GM18502 (cell line): ENCODE results near the gene RPRML.

Experiments
- ATAC-seq: cut with Tn5 transposase; IDR thresholded peaks from one replicate; pipeline ENCODE4 v1.9.1; 2021; ENCODE audit warnings: mild to moderate bottlenecking; ENCODE audit not compliant: unreplicated experiment, poor library complexity

RPRML gene

GRCh38 chr17:46948544-46948943 lies 30.5 kb downstream of the RPRML start:
- no peak for ATAC-seq

DNA sequence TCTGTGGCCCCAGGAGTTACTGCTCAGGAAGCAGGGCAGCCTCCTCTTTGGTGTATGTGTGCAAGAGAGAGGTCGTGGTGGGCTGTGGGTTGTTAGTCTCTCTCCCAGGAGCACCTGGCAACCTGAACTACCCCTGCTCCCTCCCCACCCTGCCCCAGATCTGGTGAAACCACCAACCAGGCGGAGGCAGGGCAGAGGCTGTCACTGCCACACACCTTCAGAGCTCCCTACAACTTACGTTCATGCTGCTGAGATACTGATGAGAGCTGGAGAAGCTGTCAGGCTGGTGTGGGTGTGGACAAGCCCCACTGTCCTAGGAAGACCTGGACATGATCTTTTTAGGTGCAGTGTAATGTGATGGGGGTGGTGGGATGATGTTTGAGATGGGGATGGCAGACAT lies 31.8 kb downstream of the RPRML start:
- no peak for ATAC-seq

DNA sequence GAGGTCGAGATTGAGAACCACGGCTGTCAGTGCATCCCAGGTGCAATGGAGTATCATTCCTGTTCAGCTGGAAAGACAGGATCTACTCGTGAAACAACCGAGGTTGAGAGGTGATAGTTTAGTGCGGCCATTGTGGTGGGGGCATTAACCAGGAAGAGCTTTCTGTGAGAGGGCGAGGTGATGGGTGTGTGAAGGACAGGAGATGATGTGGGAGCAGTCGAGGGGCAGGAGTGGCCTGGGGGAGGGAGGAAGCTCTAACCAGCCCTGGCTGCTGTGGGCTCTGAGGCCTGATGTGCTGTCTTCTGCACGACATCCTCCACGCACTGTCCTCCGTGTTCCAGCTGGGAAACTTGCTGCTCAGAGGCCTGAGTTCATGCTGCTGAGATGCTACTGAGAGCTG lies 34.1 kb downstream of the RPRML start:
- no peak for ATAC-seq

DNA sequence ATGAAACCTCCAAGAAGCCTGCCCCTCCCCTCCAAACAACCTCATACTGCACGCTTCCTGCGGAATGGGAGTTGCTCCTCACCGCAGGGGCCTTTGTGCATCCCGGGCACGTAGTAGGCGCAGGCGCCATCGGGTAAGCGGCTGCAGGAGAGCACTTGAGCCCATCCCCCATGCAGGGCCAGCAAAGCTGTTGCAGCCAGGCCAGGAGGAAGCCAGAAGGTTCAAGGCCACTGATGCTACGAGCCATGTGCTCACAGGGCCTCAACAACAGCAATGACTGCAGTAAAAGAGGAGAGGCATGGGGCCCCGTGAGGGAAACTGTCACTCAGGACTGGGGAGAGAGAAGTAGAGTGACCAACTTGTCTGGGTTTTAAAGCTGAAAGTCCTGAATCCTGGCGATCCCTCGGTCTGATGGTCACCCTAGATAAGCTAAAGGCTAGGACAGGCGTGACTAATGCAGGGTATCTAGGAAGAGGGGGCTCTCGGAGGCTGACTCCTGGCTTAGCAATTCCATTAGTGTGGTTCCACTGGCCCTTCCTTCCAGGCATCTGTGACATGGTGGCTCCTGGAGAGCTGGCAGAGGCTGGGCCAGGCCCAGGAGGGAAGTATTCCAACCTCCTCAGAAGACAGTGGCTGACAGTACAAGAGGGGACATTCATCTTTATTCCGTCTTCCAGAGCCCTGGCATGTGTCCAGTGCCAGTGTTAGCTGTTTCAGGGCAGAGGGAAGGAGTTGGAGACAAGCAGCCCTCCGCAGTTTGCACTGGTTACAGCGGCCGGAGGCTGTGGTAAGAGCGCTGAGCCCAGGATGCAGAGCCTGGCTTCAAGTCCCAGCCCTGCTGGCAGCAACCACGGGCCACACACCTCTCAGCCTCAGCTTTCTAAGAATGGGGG lies 35.3 kb downstream of the RPRML start:
- no peak for ATAC-seq

DNA sequence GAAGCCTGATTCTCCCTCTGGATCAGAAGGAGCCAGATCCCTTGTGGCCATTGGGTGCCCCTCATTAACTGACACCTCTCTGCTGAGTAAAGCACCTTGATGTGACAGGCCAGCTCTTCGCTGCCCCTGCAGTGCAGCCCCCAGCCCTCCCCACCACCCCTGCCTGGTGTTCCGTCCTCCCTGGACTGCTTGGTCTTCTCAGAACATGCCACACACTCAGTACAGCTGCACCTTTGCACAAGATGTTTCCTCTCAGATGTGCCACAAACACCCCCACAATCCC lies 35.9 kb downstream of the RPRML start:
- ATAC-seq = no peak

GRCh38 chr17:46942441-46943217 lies 36.4 kb downstream of the RPRML start:
- no peak for ATAC-seq

GRCh38 chr17:46940692-46941404 lies 38.2 kb downstream of the RPRML start:
- ATAC-seq = peak; percentile 65

DNA sequence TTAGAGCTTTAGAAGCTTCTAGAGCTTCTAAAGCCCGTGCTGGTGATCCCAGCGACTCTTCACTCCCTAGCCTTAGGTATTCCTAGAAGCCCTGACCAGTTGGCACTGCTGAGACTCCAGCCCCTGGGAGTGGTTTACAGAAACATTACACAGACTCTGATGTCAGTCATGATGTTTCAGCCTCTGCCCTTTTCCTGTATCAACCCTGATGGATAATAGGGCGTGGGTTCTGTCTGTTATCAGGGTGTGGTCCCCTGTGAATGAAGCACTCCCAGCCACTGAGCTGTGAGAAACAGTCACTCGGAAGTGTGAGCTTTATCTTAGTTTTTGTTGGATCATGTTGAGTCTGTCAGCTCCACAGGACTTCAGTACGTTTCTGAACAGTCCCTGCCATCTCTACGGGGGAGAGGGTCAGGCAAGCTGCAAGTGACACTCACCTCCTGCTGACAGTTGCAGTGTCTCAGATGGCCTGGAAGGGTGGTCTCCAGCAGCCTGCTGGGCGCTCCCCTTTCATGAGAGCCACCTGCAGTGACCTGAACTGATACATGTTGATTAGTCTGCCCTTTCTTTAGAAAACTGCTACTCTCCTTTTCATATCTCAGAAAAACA lies 43.3 kb downstream of the RPRML start:
- ATAC-seq = no peak

DNA sequence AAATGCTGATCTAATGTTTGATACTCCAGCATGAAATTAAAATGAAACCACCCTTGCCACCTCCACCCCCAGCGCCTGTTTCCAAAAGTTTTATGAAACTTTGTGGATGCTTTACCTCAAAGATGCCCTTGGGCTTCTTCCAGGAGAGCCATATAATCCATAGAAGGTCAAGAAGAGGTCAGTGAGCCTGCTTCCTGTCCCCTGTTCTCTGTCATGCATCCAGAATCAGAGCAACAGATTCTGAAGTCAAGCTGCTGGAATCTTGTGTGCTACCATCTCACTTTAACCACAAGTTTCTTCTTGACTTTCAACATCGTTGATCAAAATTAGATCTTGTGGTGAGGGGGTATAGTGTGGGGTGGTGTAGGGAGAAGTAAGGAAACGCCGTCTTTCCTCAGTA lies 47.5 kb downstream of the RPRML start:
- no peak for ATAC-seq

GRCh38 chr17:46930051-46930450 lies 49.0 kb downstream of the RPRML start:
- no peak for ATAC-seq

- ATAC-seq = no peak
Observed at GRCh38 chr17:46929413-46929812, 49.6 kb downstream of the RPRML start.

GRCh38 chr17:46928467-46929261 lies 50.4 kb downstream of the RPRML start:
- no peak for ATAC-seq
